HG02981 (cell line): ENCODE data around the gene SAMD4B.
"Not testable (repeated sequence)": the region's sequence is repeated elsewhere in the genome, so short reads cannot be mapped to it uniquely, and the experiment has no call there.

ENCODE experiments used
- ATAC-seq: cut with Tn5 transposase; IDR thresholded peaks from one replicate; pipeline ENCODE4 v1.9.1; 2021; ENCODE audit warnings: mild to moderate bottlenecking, moderate library complexity; ENCODE audit not compliant: unreplicated experiment

Gene SAMD4B

DNA sequence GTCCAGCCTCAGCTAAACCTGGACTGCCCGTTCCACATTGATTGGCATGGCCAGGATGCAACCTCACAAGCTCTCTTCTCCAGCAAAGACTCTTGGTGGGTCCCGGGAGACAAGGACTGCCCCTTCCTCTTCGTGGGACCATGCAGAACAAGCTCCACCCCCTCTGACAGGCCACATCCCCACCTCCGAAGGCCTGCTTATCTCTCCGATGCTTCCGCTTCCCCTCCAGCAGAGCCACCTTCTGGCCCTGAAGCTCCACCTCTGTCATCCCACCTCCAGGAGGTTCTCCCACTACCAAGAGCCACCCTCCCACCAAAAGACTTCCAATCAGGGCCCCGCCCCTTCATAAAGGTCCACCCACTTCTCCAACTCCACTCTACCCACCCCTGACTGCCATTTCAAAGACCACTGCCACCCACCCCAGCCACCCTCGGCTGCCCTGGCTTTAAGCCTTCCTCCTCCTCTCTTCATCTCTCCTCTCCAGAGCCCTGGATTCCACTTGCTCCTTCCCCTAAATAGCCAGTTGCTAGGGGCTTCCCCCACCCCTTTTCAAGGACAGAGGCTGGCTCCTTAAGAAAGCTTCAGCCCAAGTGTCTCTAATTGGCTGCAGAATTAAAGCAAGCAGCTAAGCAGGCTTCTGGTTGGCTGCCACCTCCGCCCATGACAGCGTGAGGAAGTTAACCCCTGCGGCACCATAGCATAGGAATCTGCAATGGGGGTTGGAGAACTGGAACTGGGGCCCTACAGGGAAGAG, 31.5 kb upstream of the SAMD4B start:
- no peak for ATAC-seq

DNA sequence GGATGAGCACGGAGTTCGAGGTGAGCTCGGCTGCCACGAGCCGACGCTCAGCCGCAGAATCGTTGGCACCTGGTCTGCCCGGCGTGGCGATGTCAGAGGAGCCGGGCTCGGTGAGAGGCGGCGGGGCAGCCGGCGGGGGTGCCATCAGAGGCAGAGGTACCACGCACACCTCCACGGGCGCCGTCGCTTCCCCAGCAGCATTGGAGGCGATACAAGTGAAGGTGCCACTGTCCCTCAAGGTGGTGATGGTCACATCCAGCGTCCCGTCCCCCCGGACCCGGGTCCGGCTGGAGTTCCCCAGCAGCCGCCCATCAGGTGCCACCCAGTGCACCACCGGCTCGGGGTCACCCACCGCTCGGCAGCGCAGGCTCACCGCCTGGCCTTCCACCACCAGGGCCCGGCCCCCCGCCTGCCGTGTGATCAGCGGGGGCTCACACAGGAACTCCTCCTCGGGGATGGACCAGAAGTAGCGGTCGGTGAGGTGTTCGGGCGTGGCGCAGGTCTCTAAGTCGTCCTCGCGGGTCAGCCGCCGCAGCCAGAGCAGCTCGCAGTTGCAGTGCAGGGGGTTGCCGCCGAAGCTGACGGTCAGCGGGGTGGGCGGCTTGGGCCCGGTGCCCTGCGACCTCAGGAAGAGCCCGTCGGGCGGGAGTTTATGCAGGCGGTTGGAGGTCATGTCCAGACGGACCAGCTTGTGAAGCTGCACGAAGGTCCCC, 28.0 kb upstream of the SAMD4B start:
- no peak for ATAC-seq

DNA sequence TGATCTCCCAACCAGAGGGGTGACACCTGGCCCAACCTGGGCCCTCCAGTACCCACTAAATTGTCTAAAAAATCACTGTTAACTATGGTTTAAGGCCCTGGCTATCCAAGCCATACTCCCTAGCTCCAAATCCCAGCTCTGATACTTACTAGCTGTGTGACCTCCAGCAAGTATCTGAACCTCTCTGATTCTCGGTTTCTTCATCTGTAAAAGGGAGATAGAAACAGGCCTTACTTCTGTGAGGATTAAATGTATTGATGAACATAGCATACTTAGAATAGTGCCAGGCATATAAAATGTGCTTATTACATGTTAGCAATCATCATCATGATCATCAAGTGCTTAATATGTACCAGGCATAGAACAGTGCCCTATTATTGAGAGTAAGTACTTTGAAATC, 26.3 kb upstream of the SAMD4B start:
- no peak for ATAC-seq

DNA sequence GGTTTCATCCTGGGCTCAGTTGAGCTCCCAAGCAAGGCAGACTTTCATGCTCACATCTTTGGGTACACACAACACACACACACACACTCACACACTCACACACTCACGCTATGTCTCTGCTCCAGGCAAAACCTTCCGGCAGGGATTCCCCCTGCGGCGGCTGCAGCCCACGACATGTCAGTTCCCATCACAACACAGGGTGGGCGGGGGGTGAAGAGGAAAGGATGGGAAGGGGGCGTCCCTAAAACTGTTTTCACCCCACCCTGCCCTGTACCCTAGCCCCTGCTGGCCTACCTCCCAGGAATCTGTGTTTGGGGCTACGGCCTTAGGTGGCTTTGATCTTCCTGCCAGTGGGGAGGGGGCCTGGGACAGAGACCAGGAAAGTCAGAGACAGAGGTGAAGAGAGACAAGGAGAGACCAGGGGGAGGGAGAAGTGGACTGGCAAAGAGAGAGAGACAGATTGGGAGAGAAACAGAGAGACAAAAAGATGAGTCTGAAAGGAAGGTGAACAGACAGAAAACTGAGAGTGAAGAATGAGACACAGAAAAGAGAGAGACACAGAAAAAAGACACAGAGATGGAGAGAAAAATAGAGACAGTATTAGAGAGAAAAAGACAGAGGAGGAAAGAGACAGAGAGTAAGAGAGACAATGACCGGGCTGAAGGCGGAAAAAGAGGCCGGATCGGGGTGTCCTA, 25.4 kb upstream of the SAMD4B start:
- ATAC-seq: no peak

DNA sequence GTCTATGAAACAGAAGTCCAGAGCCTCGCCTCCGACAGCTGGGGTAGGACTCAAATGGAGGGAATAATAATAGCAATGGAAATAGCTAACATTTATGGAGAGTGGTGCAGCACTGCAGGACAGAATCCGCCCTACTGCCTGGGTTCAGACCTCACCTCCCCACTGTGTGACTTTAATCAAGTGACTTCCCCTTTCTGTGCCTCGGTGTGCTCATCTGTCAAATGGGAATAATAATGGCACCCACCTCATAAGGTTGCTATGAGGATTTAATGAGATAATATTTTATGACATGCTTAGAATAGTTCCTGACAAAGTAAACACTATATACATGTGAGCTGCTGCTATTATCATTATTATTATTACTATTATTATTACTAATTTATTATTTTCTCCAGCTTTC, 24.7 kb upstream of the SAMD4B start:
- no peak for ATAC-seq

DNA sequence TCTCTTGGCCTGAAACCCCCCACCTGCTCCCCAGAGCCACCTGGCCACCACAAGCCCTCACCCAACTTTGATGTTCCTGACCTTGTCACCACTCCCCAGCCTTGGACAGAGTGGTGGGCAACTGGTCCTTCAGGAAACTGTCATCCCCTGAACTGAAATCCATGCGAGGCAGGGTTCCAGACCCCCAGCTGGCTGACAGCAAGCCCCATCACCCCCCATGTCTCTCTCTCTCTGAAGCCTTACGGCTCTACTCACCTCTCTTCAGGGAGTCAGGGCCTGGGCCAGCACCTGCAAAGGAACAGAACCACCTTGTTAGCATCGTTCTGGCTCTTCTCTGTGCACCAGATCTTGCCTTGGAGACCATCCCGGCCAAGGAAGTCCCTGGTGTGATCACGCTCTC, 24.1 kb upstream of the SAMD4B start:
- no peak for ATAC-seq

DNA sequence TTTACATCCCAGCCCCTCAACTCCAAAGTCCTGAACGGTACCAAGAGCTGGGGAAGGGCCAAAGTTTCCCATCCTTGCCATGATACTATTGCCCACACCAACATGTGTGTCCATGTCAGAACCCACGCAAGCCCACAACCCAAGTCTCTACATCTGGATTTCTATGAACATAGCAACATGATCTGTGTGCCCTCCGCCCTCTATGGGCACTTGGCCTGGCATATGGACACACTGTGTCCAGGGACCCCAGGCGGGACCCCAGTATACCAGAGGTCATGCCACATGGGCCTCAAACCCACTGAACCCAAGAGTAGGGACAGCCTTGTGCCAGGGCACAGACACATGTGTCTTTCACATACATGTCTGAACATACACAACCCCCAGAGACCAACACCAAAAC, 23.5 kb upstream of the SAMD4B start:
- ATAC-seq: no peak

DNA sequence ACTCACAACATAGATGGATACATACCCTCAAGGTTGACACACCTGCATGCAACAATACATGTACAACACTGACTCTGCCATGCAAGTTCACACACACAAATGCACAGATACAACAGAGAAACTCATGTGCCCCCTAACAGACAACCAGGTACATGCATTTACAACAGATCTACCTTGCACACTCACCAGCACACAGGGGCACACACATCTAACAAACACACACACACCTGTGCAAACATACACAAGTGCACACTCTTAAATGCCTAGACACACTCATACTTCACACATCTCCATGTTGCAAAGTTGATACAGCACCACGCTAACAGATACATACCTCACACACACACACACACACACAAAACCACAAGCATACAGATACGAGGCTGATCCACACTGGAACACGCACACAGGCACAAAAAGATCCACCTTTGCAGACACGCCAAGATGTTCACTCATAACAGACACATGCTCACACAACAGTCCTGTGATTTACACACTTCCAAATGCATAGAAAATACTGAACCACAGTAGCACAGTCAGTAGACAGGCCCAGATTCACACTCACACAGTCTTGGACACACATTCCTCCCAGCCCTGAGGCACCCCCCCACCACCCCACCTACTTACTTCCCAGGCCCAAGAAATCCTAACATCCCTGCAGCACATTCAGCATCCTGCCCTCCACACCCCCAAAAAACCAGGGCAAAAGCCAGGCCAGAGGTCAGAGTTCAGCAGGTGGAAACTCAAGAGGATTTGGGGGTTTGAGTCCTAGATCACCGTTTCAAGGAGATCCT, 22.9 kb upstream of the SAMD4B start:
- ATAC-seq: no peak

DNA sequence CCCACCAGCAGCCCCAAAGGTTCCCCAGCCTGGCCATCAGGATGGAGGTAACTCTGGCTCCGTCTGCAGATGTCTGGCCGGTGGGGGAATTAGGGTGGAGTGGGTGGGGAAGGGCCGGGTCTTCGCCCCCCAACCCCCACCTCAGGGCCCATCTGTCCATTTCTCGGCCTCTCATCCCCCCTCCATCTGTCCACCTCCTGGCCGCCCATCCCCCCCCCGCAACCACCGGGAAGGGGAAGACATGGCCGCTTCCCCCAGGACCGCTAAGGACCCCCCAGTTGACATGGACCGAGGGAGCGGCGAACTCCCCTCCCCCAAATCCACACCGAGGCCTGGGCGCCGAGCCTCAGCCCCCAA, 22.4 kb upstream of the SAMD4B start:
- ATAC-seq: no peak

DNA sequence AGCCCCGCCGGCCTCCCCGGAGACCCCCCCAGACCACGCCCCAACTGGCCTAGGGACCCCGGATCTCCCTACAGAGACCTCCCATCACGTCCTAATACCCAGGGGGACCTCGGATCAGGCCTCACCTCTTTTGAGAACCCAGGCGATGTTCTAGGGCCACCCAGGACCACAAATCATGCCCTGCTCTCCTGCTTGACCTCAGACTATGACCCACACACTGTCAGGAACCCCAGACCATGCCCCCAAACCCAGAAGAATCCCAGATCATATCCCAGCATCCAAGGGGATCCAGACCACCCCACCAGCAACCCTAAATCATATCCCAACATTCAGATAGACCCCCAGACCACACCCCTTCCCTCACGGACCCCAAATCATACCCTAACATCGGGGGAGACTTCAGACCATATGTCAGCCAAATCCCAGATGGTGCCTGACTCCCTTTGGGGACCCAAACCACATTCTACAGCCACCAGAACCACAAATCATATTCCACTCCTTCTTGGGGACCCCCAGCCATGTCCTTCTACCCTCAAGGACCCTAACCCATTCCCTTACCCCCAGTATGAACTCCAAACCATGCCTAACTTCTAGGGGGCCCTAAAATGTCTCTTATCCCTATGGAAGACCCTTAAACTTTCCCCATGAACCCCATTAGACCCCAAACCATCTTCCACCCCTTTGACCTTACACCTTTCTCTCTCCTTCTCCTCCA, 20.9 kb upstream of the SAMD4B start:
- ATAC-seq: no peak

DNA sequence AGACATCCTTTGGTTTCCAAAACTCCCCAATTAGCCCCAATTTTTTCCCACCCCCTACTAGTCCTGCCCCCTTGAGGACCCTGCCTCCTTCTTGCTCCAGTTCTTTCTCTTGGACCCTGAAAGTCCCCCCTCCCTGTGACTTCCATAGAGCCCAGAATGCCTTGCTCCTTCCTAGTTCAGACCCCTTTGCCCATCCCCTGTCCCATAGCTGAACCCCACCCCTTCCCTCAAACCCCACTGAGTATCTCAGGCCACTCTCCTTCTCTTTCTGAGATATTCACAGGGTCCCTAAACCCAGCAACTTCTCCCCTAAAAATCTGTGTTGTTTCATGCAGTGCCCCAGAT, 20.4 kb upstream of the SAMD4B start:
- ATAC-seq: no peak

DNA sequence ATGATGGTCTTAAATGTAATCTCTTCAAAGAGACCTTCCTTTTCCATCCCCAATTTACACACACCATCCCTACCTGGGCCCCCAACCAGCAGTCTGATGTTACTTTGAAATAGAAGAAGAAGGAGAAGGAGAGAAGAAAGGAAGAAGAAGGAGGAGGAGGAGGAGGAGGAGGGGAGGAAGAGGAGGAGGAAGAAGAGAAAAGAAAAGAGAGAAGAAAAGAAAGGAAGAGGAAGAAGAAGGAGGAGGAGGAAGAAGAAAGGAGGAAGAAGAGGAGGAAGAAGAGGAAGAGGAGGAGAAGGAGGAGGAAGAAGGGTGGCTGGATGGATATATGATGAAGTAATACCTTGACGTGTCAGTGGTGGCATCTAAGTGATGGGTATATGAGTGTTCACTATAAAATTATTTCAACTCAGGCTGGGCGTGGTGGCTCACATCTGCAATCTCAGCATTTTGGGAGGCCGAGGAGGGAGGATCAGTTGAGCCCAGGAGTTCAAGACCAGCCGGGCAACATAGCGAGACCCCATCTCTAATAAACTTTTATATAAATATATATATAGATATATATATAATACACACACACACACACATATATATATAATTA, 17.9 kb upstream of the SAMD4B start:
- no peak for ATAC-seq

DNA sequence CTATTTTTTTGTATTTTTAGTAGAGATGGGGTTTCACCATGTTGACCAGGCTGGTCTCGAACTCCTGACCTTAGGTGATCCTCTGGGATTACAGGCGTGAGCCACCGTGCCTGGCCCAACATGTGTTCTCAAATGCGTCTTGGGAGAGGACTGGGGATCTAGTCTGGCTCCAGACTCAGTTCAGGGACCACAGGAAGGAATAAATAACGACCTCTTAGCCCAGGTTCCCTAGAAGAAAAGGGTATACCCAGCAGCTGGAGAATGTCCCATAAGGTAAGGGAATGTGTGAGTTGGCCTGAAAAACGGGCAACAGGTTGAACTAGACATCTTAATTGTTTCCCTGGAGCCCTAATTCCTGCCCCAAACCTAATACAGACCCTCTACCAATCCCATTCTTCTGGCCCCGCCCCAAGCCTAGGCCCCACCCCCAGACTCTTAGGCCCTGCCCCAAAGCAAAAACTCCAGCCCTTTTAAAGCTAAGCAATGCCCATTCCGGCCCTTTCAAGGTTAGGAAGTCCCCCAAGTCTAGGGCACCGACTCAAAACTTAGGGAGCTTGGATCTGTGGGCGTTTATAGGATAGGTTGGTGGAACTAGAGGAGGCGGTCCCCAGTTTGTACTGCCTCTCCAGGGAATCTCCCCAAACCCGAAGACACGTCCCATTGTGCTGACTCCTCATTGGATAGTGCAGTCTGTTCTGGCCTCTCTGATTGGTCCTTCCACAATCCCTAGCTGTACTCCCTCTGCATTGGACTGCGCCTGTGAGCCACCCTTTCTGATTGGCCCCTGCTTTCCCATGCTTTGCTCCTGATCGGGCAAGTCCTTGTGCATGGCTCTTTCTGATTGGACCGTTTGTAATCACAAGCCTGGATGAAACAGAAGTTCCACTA, 16.2 kb upstream of the SAMD4B start:
- no peak for ATAC-seq

DNA sequence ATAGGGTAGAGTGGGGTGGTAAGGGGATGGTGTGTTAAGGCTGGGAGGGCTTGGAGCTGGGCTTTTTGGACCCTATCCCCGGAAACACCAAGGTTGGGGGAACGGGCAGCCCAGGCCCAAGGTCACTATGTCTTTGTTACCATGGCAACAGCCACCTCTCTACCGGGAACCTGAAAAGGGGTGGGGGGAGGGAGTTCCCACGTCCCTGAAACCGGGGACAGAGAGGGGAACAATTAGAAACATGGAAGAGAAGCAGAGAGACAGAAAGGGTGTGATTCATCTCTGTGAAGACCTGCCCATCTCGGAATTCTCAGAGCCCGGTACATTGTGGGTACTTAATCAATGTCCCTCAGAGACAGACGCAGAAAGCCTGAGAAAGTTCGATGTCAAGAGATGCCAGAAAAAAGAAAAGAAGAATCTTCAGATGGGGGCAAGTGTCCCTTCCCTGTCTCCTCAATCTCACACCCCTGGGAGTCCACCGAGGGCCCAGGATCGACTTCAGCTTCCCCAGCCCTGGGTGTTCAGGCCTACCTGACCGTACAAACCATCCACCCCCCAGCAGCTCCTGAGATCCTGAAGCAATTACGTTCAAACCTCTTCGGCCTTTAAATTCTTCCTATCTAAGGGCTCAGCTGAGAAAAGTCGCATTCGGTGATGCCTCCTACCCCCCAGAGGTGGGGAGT, 14.7 kb upstream of the SAMD4B start:
- ATAC-seq: no peak

DNA sequence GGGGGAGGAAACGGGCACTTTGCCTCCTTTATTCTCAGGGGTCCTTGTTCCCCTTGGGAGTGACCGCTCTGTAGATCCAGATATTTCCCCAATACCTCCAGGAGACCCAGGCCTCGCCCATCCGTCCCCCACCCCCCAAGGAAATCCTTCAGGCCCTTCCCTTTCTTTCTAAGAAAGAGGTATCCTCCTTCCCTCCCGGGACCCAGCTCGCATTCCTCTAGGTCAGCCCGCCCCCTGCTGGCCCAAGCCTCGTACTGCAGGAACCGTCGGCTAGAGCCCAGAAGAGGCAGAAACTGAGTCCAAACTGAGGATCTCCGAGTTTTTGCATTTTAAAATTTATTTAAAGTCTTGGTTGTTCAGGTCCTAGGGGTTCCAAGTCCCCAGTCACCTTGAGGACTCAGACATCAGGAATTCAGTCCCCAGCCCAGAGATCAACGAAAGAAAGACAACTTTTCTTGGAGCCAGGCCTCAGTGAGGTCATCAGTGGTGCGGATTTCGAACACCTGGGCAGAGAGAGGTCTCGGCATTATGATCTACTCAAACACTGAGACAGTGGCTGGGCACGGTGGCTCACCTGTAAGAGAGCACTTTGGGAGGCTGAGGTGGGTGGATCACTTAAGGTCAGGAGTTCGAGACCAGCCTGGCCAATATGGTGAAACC, 14.0 kb upstream of the SAMD4B start:
- ATAC-seq: no peak

DNA sequence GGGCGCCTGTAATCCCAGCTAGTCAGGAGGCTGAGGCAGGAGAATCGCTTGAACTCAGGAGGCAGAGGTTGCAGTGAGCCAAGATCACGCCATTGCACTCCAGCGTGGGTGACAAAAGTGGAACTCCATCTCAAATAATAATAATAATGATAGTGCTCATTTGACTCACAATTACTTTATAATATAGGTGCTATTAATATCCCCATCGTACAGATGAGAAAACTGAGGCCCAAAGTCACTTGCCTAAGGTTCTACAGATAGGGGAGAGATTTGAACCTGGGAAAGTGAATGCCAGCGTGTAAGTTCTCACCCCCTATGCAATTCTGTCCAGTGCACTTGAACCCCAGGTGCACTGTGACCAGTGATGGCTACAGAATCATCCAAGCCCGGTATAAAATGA, 12.3 kb upstream of the SAMD4B start:
- ATAC-seq: no peak

DNA sequence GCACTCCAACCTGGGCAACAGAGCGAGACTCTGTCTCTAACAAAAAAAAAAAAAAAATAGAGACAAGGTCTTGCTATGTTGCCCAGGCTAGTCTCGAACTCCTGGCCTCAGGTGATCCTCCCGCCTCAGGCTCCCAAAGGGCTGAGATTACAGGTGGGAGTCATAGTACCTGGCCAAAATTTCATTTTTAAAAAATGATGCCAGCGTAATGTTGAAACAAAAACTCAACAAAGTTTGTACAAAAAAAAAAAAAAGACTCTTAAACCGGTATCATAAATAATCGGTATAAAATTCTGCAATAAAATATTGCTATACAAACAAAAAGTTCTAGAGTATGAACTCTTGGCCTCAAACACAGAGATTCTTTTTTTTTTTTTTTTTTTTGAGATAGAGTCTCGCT, 9.9 kb upstream of the SAMD4B start:
- ATAC-seq: no peak

DNA sequence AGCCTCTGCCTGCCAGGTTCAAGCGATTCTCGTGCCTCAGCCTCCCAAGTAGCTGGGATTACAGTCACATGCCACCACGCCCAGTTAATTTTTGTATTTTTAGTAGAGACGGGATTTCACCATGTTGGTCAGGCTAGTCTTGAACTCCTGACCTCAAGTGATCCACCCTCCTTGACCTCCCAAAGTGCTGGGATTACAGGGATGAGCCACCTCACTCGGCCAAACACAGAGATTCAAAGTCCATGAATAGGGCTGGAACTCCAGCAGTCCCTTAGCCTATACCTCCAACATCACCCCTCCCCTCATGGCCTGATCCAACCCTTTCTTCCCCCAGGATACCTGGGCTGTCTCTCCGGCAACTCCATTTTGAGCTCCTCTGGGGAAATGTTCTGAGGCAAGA, 9.5 kb upstream of the SAMD4B start:
- ATAC-seq: not testable (repeated sequence)
